ENCODE data around the gene IFNL4.
"Not testable (repeated sequence)": the region's sequence is repeated elsewhere in the genome, so short reads cannot be mapped to it uniquely, and the experiment has no call there.

Gene IFNL4

GRCh38 chr19:39275578-39275977 is 26.9 kb upstream of the IFNL4 start:
- H3K79me2 ChIP-seq (ENCODE audit: insufficient read depth, low read length) = no peaks in the 10 kb centered on the region
- H3K4me1 ChIP-seq (ENCODE audit: insufficient read depth, low read length, poor library complexity, severe bottlenecking) = no peaks in the 10 kb centered on the region
- no peaks in the 10 kb centered on the region for H3K9me3 ChIP-seq (ENCODE audit: insufficient read depth, low read depth, low read length)
- no peaks in the 10 kb centered on the region for H3K9me2 ChIP-seq (replicated peaks; ENCODE audit: low read depth, low read length)
- no peaks in the 10 kb centered on the region for H3K27me3 ChIP-seq (ENCODE audit: insufficient read depth, low read length, poor library complexity, severe bottlenecking)
- no peak for TF ChIP-seq CTCF (conservative IDR thresholded peaks at IDR 0.05; ENCODE audit: low read length)
- no peak for TF ChIP-seq EZH2phosphoT487 (IDR thresholded peaks at IDR 0.05; ENCODE audit: borderline replicate concordance)
- no peak overlapping the region for H3K4me3 ChIP-seq (ENCODE audit: low read length, poor library complexity, severe bottlenecking)
- H2AFZ ChIP-seq (ENCODE audit: low read length) = no peak overlapping the region
- H3K4me2 ChIP-seq (ENCODE audit: low read depth, low read length, poor library complexity, severe bottlenecking) = no peak overlapping the region
- H3F3A ChIP-seq (ENCODE audit: low read depth) = no peaks in the 10 kb centered on the region
- H3K36me3 ChIP-seq (ENCODE audit: insufficient read depth, low read length) = no peaks in the 10 kb centered on the region
- no peaks in the 10 kb centered on the region for H4K20me1 ChIP-seq (ENCODE audit: insufficient read depth, low read length, poor library complexity, severe bottlenecking)
- no peak overlapping the region for H3K9ac ChIP-seq (ENCODE audit: low read depth, low read length, poor library complexity, severe bottlenecking)

- not testable (repeated sequence) for H4K20me1 ChIP-seq (ENCODE audit: insufficient read depth, low read length, poor library complexity, severe bottlenecking); H3K27me3 ChIP-seq (ENCODE audit: insufficient read depth, low read length, poor library complexity, severe bottlenecking); H2AFZ ChIP-seq (ENCODE audit: low read length); H3F3A ChIP-seq (ENCODE audit: low read depth); H3K4me3 ChIP-seq (ENCODE audit: low read length, poor library complexity, severe bottlenecking); H3K9me2 ChIP-seq (replicated peaks; ENCODE audit: low read depth, low read length); H3K4me2 ChIP-seq (ENCODE audit: low read depth, low read length, poor library complexity, severe bottlenecking); H3K9ac ChIP-seq (ENCODE audit: low read depth, low read length, poor library complexity, severe bottlenecking); H3K36me3 ChIP-seq (ENCODE audit: insufficient read depth, low read length); H3K9me3 ChIP-seq (ENCODE audit: insufficient read depth, low read depth, low read length); H3K79me2 ChIP-seq (ENCODE audit: insufficient read depth, low read length); H3K4me1 ChIP-seq (ENCODE audit: insufficient read depth, low read length, poor library complexity, severe bottlenecking)
Observed at GRCh38 chr19:39273859-39274258, 25.2 kb upstream of the IFNL4 start.

- H3K36me3 ChIP-seq (ENCODE audit: insufficient read depth, low read length) = no peaks in the 10 kb centered on the region
- no peaks in the 10 kb centered on the region for H4K20me1 ChIP-seq (ENCODE audit: insufficient read depth, low read length, poor library complexity, severe bottlenecking)
- TF ChIP-seq EZH2phosphoT487 (IDR thresholded peaks at IDR 0.05; ENCODE audit: borderline replicate concordance) = no peak
- TF ChIP-seq CTCF (conservative IDR thresholded peaks at IDR 0.05; ENCODE audit: low read length) = no peak
- no peaks in the 10 kb centered on the region for H3K9me2 ChIP-seq (replicated peaks; ENCODE audit: low read depth, low read length)
- no peaks in the 10 kb centered on the region for H3K79me2 ChIP-seq (ENCODE audit: insufficient read depth, low read length)
- no peak overlapping the region for H3K9ac ChIP-seq (ENCODE audit: low read depth, low read length, poor library complexity, severe bottlenecking)
- no peaks in the 10 kb centered on the region for H3F3A ChIP-seq (ENCODE audit: low read depth)
- H2AFZ ChIP-seq (ENCODE audit: low read length) = no peak overlapping the region
- no peak overlapping the region for H3K4me3 ChIP-seq (ENCODE audit: low read length, poor library complexity, severe bottlenecking)
- no peaks in the 10 kb centered on the region for H3K27me3 ChIP-seq (ENCODE audit: insufficient read depth, low read length, poor library complexity, severe bottlenecking)
- H3K9me3 ChIP-seq (ENCODE audit: insufficient read depth, low read depth, low read length) = no peaks in the 10 kb centered on the region
- no peaks in the 10 kb centered on the region for H3K4me1 ChIP-seq (ENCODE audit: insufficient read depth, low read length, poor library complexity, severe bottlenecking)
- no peak overlapping the region for H3K4me2 ChIP-seq (ENCODE audit: low read depth, low read length, poor library complexity, severe bottlenecking)
Observed at GRCh38 chr19:39270036-39270871, 21.6 kb upstream of the IFNL4 start.

- not testable (repeated sequence) for H3K4me1 ChIP-seq (ENCODE audit: insufficient read depth, low read length, poor library complexity, severe bottlenecking); H3K4me2 ChIP-seq (ENCODE audit: low read depth, low read length, poor library complexity, severe bottlenecking); H3K9me2 ChIP-seq (replicated peaks; ENCODE audit: low read depth, low read length); H3K9ac ChIP-seq (ENCODE audit: low read depth, low read length, poor library complexity, severe bottlenecking); H3K4me3 ChIP-seq (ENCODE audit: low read length, poor library complexity, severe bottlenecking); H3F3A ChIP-seq (ENCODE audit: low read depth); H3K27me3 ChIP-seq (ENCODE audit: insufficient read depth, low read length, poor library complexity, severe bottlenecking); H3K79me2 ChIP-seq (ENCODE audit: insufficient read depth, low read length); H3K36me3 ChIP-seq (ENCODE audit: insufficient read depth, low read length); H3K9me3 ChIP-seq (ENCODE audit: insufficient read depth, low read depth, low read length); H2AFZ ChIP-seq (ENCODE audit: low read length); H4K20me1 ChIP-seq (ENCODE audit: insufficient read depth, low read length, poor library complexity, severe bottlenecking)
Observed at GRCh38 chr19:39269369-39269768, 20.7 kb upstream of the IFNL4 start.

GRCh38 chr19:39268531-39269223 is 20.0 kb upstream of the IFNL4 start:
- not testable (repeated sequence) for H3F3A ChIP-seq (ENCODE audit: low read depth); H3K4me3 ChIP-seq (ENCODE audit: low read length, poor library complexity, severe bottlenecking); H3K9ac ChIP-seq (ENCODE audit: low read depth, low read length, poor library complexity, severe bottlenecking); H3K36me3 ChIP-seq (ENCODE audit: insufficient read depth, low read length); H3K9me2 ChIP-seq (replicated peaks; ENCODE audit: low read depth, low read length); H3K27me3 ChIP-seq (ENCODE audit: insufficient read depth, low read length, poor library complexity, severe bottlenecking); H4K20me1 ChIP-seq (ENCODE audit: insufficient read depth, low read length, poor library complexity, severe bottlenecking); H3K4me2 ChIP-seq (ENCODE audit: low read depth, low read length, poor library complexity, severe bottlenecking); H3K4me1 ChIP-seq (ENCODE audit: insufficient read depth, low read length, poor library complexity, severe bottlenecking); H3K79me2 ChIP-seq (ENCODE audit: insufficient read depth, low read length); H3K9me3 ChIP-seq (ENCODE audit: insufficient read depth, low read depth, low read length); H2AFZ ChIP-seq (ENCODE audit: low read length)

- H3K27me3 ChIP-seq (ENCODE audit: insufficient read depth, low read length, poor library complexity, severe bottlenecking); H3K79me2 ChIP-seq (ENCODE audit: insufficient read depth, low read length); H3K36me3 ChIP-seq (ENCODE audit: insufficient read depth, low read length); H3K4me1 ChIP-seq (ENCODE audit: insufficient read depth, low read length, poor library complexity, severe bottlenecking); H3F3A ChIP-seq (ENCODE audit: low read depth); H3K4me3 ChIP-seq (ENCODE audit: low read length, poor library complexity, severe bottlenecking); H3K4me2 ChIP-seq (ENCODE audit: low read depth, low read length, poor library complexity, severe bottlenecking); H2AFZ ChIP-seq (ENCODE audit: low read length); H3K9me2 ChIP-seq (replicated peaks; ENCODE audit: low read depth, low read length); H3K9me3 ChIP-seq (ENCODE audit: insufficient read depth, low read depth, low read length); H4K20me1 ChIP-seq (ENCODE audit: insufficient read depth, low read length, poor library complexity, severe bottlenecking); H3K9ac ChIP-seq (ENCODE audit: low read depth, low read length, poor library complexity, severe bottlenecking): not testable (repeated sequence)
Observed at GRCh38 chr19:39268085-39268484, 19.4 kb upstream of the IFNL4 start, which contains the start of gene IFNL2. IFNL2 (plus strand) TSS chr19:39268396; CDS start chr19:39268569, 173 bp downstream.
